Stimulated activated CD4-positive, alpha-beta T cell treated with anti-CD3 and anti-CD28 coated beads, Interleukin-1b, Interleukin-23, amount 100 ng/mL, for 48 hours (primary cell): Measurements from ENCODE around the gene ROBO1.
"Not testable (repeated sequence)": the region's sequence is repeated elsewhere in the genome, so short reads cannot be mapped to it uniquely, and the experiment has no call there.

ENCODE experiments used
- DNase-seq: peaks from one replicate; pipeline ENCODE4 v3.0.0-alpha.2; 2020

ROBO1 gene

DNA sequence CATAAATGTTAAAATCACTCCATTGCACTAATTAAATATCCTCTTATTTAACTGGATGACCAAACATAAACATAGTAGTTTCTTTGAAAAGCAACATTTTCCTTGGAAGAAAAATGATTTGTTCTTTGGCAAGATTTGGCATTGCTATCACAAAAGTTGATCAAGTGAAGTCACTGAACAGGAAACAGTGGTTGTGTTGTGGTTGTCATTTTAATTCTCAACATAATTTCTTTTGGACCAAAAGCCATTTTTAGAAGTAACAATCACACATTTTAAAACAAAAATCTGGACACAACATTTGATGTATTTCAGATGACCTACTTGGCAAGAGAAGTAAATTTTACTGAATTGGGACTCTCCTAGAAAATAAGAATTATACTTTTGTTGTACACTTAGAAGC, 872.3 kb downstream of the ROBO1 start:
- DNase-seq: no peak

DNA sequence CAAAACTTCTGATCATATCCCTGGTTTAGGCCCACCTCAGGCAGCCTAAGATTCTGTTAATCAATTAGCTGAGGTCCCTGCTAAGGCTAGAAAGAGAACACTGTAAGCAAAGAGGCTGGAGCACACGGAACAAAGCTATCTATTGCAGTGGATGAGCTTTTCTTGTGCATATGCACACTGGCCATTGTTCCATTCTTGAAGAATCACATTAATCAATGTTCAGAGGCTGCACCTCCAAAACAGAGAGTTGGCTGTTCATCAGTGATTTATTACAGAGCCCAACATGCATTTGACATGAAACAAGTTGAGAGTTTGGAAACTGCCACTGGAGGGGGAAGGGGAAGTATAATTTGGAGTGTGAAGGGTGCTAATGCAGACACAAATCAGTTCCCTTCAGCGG, 873.0 kb downstream of the ROBO1 start:
- DNase-seq: no peak

DNA sequence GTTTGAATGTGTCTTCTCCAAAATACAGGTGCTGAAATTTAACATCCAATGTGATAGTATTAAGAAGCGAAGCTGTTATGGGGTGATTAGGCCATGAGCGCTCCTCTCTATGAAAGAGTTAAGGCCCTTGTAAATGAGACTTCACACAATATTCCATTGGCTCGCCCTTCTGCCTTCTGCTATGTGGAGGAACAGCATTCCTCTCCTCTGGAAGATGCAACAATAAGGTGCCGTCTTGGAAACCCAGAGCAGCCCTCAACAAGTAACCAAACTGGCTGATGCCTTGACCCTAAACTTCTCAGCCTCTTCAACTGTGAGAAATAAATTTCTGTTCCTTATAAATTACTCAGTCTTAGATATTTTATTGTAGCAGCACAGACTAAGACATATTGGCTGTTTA, 874.6 kb downstream of the ROBO1 start:
- no peak for DNase-seq

DNA sequence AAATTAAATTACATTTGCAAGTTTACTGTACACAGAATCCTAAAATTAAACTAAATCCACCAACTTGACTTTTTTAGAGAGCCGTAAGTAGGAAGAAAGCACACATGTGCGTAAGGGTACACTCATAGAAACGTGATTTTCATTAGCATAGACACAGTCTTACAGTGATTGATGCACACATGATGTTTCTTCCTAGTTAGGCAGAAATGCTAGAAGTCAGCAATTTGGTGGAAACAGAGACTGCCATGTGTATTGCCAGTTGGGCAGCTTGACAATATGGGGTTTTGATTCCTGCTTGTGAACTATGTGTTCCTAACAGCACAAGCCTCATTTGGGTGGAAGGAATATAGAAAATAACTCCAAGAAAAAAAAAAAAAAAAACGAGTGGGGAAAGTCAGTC, 878.5 kb downstream of the ROBO1 start:
- no peak for DNase-seq

DNA sequence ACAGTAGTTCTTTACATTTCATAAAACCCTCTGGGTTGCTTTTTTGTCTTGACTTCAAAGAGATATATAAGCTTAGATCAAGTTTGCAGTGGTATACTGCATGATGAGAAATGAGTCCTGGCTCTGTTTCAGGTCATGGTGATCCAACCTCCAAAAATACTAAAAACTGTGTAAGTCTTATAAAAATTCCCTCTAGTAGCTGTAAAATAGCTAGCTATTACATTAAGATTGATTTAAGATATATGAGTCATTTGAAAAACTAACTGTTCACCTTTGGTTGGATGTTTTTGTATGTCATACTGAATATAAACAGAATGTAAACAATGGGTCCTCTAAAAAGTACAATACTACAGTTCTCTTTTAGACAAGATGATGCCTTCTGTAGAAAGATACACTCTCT, 879.2 kb downstream of the ROBO1 start:
- no peak for DNase-seq

DNA sequence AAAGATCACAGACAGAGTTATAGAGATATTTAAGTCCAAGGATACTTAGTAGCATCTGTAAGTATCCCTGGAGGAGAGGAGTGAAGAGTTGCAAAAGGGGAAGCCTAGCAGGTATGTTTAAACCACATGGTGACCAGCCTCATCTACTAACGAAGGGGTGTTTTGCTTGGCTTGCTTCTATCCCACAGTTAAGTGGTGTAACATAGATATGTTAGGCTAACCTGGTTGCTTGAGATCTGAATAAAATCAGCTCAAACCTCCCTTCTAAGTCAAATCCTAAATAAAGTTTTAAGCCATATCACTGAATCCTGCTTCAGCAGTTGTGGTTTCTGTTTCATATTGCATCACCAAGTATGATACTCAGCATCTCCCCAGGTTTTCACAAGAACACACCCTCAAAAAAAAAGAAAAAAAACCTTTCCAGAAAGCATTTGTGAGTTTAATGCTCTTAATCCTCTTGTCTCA, 880.2 kb downstream of the ROBO1 start:
- no peak for DNase-seq

DNA sequence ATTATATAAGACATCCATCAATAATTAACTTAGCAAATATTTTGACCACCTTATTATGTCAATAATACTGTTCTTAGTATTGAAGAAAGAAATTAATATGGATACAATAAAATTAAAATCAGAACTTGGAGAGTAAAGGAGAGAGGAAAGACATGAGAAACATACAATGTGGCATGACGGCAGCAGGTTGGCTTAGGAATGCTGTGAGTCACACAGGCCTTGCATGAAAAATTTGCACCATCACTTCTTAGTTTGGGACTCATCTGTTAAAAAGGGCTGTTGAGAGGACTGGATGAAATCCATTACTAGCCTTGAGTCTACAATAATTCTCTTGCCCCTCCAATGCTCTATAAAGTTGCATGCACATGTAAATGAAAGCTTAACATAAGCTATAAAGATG, 880.8 kb downstream of the ROBO1 start:
- DNase-seq: no peak

DNA sequence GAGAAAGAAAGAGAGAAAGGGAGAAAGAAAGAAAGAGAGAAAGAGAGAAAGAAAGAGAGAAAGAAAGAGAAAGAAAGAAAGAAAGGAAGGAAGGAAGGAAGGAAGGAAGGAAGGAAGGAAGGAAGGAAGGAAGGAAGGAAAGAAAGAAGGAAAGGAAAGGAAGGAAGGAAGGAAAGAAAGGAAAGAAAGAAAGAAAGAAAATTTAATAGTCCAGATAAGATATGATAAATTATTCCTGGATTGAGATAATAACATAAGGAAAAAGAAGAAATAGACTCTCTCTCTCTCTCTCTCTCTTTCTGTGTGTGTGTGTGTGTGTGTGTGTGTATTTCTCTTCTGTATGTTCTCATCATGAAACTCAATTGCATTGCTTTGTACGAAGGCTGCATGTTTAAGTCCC, 883.2 kb downstream of the ROBO1 start:
- not testable (repeated sequence) for DNase-seq

DNA sequence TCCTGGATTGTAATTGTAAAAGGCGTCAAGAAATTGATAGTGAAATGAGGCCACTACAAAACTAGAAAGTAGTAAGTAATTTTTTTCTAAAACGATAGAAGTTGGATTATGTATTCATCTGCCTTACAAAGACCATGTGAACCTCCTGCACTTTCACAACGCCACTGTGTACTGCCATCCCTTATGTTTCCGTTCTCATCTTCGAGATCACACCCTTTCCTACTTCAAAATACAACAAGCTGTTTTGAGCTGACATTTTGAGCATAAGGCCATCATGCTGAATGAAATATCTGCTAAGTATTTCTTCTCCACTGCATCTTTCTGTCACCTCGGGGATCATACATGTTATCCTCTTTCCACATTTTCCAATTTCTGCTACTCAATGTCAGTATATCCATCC, 885.5 kb downstream of the ROBO1 start:
- no peak for DNase-seq

DNA sequence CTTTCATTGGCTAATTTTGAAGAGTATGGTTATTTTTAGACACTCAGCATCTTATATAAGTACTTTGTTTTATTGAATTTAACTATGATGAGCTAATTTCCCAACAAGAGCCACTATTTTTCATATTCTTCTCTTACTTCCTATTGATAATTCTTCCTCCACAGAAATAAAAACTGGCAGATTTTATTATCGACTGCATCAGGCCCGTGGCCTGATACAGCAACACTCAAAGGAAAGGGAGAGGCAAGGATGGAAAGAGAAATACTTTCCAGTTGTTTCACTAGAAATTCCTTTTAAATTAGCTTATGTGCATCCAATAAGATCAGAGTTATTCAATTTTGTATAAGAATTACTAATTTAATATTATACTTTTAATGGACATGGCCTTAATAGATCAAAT, 886.3 kb downstream of the ROBO1 start:
- no peak for DNase-seq

DNA sequence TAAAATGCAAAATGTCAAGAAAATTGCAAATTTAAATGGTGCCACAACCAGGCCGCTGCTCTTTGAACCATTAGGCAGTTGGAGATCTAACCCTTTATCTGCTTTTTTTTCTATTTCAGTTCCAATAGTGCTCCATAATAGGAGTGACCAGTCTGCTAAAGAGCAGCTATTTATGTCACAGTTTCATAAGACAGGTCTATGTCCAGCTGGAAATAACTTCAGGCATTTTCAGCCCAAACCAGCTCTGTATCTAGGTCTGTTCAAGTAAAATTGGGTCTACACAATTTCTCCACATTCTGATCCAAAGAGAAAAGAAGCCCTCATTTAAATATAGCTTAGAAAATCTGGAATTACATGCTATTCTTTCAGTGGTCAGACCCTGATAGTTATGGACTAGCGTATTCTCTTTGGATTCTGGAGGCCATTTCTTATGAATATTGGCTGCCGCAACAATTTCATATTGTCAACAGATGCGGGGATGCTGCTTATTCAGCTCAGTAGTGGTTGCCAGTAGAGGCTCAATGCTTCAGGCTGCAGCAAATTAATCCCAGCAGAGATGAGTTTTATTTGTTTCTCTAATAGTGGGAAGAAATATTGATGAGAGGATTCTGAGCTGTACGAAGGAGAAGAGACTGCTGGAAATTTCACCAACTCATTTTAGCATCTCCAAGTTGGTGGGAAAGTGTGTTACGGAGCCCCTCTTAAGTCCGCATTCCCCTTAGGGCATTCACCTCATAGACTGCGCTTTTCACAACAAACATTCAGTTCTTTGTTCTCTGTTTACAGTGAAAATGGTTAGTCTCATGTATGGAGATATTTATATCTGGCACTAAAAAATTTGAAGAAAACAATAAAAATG, 887.0 kb downstream of the ROBO1 start:
- DNase-seq: no peak

DNA sequence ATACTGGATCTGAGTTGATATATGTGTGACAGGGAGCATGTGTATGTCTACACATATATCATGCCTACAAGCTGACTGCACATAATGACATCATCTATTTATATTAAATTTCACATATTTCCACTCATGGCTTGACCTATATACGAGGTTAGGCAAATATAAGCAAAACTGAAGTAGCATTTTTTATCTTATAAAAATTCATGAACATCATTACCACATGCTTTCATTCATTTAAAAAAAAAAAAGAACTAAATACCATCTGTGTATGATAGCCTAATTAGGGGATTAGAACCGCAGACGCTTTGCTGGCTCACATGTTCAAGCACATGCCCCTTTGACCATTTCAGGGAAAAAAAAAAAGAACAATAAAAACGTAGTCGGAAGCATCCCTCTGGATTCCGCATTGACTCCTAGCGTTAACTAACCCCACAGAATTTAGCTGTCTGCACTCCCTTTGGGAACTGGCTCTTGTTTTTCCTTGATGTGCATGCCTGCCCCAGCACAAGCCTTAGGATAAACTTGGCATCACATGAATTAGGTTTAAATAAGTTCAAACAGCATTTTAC, 888.4 kb downstream of the ROBO1 start:
- no peak for DNase-seq

DNA sequence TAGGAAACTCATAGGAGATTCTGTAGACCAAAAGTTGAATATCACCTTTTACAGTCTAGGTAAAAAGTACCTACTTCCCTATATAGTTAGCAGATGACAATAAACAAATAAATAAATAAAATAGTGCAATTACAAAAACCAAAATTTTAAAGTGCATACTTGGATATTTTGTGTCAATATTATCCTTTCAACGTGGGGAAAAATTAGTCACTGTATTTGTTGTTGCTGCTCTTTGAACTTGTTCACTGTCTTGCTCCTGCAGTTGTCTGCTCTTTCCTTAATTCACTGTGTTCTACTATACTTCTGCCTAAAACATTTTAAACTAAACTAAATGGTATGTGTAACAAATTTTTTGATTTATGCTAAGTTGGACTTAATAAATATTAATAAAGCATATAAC, 889.0 kb downstream of the ROBO1 start:
- no peak for DNase-seq

DNA sequence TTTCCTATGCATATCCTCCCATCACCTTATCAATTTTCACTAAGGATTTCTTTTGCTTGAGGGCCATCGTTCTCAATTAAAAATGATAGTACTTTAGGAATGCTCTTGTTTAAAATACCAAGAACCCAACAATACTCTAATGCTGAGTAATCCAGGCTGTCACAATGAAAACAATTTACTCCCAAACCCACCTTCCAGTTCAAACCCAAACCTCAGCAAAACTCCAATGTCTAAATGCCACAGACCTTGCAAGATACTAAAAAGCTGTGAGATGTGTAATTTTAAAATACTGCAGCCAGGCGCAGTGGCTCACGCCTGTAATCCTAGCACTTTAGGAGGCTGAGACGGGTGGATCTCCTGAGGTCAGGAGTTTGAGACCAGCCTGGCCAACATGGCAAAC, 889.8 kb downstream of the ROBO1 start:
- DNase-seq: no peak

DNA sequence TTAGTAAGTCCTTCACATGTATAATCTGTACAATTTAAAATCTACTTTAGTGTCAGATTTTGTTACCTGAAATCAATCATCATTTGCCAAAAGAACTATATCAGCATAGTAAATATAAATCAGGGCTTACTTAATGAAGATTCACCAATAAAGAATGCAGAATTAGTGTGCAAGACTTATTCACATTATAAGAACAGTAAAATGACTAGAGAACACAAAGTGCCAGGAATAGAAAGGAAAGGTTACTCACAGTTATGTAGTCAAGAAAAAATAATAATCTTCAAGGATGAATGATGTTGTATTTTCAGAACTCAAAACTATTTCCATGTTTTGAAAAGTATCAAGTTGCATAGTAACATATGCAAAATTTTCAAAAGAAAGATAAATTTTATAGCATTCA, 891.9 kb downstream of the ROBO1 start:
- no peak for DNase-seq

DNA sequence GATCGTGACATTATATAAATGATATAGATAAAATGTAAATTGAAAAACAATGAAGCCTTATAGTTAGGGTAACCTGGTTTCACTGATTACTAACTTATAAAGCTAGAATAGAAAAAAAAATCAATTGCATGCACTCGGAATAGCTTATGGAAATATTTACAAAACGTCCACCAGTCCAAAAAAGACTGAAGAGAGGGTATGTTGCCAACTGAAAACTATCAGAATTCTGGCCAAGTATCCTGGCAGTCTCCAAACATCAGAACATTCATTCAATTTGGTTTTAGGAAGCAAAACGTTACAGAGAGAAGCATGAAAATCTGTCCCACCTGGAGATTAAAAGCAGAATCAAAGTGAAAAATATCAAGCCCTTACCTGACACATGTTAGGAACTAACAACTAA, 892.4 kb downstream of the ROBO1 start:
- no peak for DNase-seq

DNA sequence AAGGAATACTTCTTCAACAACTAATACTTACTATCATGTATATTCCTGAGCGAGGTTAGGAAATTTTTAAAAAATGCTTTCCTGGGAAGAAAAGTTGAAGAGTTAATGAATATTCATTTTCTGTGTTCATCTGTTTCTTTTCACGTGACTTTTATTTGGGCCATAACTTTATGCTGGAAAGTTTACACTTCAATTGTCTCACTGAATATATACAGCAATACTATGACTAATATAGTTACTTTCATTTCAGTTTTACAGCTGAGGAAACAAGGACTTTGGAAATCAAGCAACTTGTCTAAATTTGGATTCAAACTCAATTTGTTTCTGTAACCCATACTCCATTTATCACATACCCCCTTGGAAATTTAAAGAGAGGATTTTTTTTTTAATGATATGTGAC, 894.2 kb downstream of the ROBO1 start:
- no peak for DNase-seq

DNA sequence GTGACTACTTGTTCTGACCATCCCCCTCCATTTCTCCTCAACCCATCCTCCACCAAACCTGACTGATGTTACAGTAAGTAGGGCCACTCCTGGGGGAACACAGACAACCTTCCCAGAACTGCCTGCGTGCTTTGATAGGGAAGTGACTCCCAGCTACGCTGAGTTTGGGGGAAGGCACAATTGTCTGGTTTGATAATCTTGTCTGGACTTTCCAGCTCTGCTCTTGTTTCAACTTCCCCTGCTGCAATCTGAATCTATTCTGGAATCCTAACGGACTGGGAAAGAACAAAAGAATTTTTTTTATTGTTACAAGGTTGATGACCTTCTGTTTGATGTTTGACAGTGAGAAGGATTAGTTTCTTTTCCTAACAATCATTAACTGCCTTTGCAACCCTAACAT, 895.6 kb downstream of the ROBO1 start:
- no peak for DNase-seq

DNA sequence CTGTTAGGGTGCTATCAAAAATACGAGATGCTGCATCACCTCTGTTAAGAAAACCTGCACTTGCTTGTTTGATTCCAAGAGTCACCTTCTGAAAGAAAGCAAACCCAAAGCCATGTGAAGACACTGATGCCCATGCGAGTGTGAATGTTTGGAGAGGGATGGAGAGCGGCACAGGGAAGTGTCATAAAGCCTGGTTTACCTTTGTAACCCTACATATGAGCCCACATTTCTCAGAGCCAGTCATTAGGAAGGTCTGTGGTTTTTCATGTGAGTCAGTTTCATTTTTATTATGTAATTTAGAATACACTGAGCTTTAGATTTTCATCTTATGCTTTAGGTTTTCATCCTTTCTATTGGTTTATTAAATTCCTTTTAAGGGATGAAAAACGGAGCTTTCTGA, 896.8 kb downstream of the ROBO1 start:
- no peak for DNase-seq

DNA sequence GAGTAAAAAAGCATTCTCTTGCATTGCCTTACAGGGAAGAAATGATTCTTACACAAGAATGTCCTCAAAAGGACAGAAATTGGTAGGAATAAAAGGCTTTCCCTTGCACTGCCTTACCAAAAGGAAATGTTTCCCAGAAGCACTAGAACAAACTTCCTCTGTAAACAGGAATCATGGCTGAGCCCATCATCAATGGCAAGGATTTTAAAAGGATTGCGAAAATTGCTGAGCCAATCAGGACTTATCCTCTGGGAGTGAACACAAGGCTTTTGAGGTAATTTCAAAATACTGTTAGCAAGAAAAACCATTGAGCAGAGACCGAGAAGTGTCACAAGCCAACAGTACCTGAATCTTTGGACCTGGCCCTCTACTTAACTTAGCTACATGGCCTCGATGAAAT, 897.3 kb downstream of the ROBO1 start:
- DNase-seq: no peak

DNA sequence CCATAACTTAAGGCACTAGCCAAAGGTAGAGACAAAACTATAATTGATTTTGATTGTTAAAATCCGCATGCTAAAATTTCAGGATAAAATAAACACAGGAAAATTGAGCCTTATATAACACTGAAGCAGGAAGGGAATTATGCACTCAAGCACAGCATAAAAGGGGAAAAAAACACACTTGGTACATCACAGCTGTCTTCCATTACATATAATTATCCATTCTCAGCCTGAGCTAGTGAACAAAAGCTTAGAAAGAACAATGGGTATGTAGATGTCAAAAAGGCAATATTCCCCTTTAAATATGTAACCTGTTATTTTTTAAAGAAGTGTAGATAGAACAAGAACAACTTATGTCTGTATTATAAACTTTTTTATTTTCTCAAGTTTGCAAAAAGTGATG, 899.2 kb downstream of the ROBO1 start:
- DNase-seq: no peak

DNA sequence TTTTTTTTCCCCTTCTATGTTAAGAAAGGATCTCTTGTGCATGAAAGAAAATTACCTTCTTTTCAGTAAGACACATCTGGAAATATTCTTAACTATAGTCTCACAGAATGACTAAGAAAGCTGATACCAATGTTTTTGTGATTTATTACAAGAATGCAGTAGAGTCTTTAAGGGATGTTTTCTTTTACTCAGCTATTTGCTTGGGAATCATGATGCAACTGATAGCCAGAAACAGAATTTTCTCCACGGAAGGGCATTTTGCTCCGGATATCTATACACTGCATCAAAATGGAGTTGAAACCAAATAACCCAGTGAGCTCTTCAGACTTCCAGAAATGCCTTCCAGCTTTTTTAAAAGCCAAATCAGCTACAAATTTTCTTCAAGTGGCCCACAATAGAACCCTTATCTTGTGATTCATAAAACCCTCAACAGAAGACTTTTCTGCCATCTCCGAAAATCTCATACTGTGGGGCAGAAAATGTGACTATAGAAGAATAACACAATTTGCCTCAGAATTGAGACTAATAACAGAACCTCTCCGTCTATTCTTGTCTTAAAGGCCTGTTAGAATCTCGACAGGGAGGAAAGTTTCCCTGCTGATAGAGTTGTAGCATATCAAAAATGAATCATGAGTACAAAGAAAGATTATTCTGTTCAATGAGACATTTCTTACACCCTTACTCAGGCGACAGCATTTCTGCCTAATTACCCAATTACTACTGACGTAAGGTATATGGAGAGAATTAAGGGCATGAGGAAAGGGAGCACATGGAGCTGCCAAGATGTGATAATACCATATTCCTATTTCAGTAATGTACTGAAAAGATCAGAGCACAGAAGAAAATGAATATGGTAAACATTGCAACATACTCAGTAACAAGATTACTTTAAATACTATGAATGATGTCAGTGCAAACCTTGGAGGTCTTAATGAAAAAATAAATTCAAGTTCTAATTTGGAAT, 900.1 kb downstream of the ROBO1 start:
- no peak for DNase-seq

DNA sequence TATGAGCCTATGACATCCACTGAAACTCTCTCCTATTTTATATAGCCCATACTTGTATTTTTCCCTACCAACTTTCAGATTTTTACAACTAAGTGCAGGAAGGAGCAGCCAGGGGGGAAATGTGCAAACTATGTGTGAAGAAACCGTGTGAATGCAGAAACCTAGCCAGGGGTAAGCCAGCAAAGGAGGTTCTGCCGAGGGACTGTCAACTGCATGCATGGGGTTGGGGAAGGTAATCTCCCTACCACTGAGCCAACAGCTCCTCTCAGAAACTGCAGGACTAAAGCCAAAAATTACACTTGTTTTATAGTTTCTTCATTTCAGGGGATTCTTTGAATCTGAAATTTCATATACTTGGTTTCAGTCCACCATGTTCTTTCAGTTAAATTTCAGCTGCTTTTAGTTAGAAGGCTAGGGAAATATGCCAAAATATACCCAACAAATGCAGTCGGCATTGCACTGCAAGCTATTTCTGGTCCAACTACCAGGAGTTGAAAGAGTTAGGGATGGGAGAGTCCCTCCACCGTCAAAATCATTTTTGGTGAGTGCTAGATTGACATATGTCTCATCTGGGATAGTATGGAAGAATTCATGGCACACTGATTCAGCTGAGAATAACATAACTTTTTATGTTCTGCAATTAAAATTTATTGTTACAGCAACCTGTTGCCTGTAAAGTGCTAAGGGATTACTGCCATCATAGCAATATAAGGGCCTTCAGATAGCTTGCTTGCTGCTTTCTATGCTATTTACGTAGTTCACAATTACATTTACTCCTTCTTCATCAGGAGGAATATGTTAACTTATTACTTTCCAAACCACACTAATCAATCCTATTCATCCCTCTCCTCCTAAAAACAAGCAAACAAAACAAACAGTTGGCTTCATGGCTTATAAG, 904.2 kb downstream of the ROBO1 start:
- DNase-seq: no peak
